T follicular helper cell (primary cell): Measurements from ENCODE around the gene EMILIN1.

Experiments used
- DNase-seq: peaks from one replicate; pipeline ENCODE4 v3.0.0-alpha.2; 2020; ENCODE audit warnings: low read depth
- total RNA-seq, 2 experiments: gene quantifications; one replicate each; lab custom pipeline; 2026; lab: John Stamatoyannopoulos, UW

EMILIN1 gene
- total RNA-seq = 1.1 to 1.3 reads per million in 2 experiments

DNA sequence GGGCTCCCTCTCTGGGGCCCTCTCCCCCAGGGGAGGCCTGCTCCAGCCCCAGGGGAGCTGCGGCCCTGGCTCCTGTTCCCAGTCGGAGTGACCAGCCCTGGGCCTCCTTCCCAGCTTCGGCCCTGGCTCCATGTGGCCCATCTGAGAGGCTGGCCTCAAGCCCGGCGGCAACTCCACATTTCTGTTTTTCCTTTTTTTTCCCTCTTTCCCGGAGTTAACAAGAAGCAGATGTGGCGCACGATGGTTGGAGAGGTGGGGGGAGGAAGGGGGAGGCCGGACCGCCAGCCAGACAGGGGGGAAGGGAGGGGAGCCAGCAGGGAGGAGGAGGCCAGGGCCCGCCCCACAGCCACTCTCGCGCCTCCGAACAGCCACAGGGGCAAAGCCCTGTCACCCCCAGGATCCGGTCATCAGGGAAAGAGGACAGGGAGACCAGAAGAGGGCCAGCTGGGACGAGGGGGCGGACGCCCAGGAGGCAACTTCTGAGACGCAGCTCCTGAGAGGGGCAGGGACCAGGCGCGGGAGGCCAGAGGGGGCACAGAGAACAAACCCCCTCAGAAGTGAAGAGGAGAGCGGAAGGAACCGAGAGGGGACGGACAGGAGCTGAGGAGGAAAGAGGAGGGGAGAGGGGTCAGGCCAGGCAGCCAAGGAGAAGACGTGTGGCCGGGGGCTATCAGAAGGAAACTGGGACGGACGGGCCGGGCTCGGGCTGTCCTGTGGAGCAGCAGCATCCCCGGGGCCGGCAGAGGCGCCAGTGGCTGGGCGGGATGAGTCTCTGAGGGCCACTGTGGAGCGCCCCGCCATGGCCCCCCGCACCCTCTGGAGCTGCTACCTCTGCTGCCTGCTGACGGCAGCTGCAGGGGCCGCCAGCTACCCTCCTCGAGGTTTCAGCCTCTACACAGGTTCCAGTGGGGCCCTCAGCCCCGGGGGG, at the start of gene EMILIN1:
Gene EMILIN1 (plus strand): TSS at position 349 of the 928 bp plus-strand sequence. CDS start 451 bp downstream, at position 800.
- DNase-seq = no peak

DNA sequence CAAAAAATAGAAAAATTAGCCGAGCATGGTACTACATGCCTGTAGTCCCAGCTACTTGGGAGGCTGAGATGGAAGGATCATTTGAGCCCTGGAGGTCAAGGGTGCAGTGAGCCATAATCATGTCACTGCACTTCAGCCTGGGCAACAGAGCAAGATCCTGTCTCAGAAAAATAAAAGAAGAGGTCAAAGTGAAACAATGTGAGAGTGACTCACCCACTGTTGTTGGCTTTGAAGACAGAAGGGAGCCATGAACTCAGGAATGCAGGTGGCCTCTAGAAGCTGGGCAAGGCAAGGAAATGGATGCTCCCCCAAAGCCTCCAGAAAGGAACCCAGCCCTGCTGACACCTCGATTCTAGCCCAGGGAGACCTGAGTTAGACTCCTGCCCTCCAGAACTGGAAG, 49.4 kb upstream of the EMILIN1 start:
- DNase-seq = no peak

DNA sequence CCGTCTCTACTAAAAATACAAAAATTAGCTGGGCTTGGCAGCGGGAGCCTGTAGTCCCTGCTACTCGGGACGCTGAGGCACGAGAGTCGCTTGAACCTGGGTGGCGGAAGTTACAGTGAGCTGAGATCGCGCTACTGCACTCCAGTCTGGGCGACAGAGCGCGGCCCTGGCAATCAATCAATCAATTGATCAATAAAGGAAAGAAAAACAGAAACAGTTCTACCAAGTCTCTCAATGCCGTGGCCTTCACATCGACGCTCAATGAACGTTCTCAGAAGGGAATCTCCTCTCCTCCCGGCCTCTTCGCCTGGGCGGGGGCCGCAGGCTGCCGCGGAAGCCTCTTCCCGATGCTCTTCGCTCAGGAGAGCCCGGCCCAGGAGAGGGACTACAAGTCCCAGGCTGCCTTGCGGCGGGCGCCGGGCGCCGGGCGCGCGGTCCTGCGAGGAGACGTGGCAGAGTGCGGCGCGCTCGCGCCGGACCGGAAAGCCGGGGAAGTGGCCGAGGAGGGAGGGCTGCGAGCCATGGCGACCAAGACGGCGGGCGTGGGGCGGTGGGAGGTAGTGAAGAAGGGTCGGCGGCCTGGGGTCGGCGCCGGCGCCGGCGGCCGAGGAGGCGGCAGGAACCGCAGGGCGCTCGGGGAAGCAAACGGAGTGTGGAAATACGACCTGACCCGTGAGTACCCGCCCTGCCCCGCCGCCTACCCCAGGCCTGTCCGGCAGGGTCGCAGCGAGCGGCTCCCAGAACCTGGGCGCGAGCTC, 45.7 kb upstream of the EMILIN1 start, which contains the start of gene TMEM214:
Gene TMEM214 (plus strand): TSS at position 471 of the 758 bp plus-strand sequence. CDS start 51 bp downstream, at position 522.
- peak; percentile 66 for DNase-seq

DNA sequence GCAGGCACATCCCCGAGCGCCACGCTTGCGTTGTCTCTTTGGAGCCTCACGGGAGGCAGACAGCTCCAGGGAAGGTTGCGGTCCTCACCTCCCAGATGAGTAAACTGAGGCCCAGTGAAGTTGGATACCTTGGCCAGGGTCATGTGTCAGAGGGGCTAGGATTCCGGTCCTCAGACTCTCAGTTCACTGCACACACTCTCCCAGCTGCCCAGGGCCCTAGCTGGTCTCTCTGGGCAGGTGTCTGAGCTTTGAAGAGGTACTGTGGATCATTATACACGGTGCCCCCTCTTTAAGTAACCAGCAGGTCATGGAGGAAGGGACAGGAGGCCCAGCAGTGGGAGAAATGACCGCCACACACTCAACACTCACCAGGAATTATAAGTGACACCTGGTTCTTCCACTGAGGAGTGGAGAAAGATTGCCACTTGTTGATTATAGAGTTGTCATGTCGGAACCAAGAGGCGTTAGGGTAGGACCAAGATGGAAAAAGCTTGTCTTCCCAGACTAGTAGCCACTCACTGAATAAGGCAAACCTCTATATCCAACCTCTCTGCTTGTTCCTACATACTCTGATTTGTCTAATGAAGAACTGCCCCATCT, 45.1 kb upstream of the EMILIN1 start:
- DNase-seq = no peak

DNA sequence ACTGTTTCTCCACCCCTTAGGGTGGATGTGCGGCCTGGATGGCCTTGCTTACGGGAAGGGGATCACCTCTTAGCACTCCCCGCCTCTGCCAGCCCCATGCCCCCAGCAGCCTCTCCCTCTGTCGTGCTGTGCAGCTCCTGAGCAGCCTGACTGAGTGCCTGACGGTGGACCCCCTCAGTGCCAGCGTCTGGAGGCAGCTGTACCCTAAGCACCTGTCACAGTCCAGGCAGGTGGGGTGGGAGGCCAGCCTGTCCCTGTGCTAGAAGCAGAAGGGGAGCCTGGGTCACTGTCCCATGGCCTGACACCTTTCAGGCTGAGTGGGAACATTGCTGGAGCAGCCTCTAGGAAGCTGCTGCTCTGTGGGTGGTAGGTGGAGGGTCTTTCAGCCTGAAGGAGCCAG, 40.4 kb upstream of the EMILIN1 start:
- DNase-seq = no peak

DNA sequence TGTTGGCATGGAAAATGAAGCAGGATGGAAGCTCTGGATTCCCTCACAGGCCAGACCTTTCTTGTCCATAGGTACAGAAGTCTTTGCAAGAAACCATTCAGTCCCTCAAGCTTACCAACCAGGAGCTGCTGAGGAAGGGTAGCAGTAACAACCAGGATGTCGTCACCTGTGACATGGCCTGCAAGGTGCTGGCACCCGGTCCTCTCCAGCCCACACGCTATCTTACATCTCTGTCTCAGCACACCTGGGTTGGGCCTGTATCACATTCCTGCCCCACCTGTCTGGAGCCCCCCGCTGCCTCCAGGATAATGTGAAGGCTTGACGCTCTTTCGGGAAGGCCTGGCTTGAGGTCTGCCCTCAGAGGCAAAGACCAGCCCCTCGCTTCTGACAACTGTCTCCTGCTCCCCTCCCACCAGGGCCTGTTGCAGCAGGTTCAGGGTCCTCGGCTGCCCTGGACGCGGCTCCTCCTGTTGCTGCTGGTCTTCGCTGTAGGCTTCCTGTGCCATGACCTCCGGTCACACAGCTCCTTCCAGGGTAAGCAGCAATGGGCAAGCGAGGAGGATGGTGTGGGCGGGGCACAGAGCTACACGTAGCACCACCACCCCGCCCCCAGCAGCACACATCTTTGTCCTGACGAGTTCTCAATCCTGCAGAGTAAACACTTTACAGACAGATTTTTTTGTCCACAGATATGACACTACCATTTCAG, 39.6 kb upstream of the EMILIN1 start:
- DNase-seq = no peak

DNA sequence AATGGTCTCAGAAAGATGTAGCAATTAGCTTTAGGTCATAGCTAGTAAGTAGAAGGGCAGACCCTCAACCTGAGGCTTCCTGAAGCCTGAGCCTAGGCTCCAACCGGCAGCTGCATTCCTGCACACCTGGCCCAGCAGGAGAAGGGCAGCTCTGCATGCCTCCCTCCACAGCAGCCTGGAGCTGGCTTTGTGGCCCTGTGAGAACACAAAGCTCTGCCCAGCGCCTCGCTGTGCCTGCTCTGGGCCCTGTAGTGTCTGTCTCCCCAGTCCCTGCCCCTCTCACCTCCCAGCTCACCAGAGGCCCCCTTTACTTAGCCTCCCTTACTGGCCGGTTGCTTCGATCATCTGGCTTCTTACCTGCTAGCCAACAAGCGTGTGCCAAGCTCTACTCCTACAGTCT, 39.0 kb upstream of the EMILIN1 start:
- no peak for DNase-seq

DNA sequence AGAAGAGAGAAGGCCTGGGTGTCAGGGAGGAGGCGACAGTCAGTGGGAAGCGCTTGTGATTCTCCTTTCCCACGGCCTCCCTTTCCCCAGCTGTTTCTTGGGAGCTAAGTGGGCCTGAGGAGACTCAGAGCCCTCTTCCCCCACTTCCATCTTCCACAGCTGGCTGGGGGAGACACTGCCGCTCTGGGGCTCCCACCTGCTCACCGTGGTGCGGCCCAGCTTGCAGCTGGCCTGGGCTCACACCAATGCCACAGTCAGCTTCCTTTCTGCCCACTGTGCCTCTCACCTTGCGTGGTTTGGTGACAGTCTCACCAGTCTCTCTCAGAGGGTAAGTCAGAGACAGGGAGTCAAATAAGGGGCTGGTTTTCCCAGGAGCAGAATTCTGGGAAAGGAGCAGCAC, 38.5 kb upstream of the EMILIN1 start:
- no peak for DNase-seq

DNA sequence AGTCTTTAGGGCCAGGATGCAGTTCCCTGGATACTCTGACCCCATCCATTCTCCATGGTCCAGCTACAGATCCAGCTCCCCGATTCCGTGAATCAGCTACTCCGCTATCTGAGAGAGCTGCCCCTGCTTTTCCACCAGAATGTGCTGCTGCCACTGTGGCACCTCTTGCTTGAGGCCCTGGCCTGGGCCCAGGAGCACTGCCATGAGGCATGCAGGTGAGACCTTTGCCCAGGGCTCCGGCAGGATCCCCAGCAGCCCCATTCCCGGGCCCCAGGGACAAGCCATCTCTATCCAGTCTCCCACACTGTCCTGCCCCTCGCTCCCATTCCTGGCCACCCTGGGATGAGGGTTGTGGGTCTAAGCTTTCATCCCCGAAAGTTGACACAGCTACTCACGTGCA, 38.1 kb upstream of the EMILIN1 start:
- no peak for DNase-seq

DNA sequence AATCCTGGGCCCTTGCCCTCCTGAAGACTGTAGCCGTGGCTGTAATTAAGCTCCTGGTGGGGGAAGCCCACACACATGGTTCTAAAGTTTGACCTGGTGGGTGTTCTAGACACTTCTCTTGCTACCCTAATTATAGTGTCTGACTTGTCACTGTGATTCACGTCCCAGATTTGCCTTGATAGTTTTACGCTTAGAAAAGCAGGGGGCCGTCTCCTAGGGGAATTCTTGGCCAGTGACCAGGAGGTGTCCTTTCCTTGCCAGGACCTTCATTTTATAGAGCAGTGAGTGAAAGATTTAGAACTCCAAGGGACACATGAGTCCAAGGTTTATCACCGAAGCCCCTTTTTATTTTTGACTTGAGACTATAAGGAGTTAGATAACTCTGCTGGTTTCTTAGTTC, 36.7 kb upstream of the EMILIN1 start:
- no peak for DNase-seq

DNA sequence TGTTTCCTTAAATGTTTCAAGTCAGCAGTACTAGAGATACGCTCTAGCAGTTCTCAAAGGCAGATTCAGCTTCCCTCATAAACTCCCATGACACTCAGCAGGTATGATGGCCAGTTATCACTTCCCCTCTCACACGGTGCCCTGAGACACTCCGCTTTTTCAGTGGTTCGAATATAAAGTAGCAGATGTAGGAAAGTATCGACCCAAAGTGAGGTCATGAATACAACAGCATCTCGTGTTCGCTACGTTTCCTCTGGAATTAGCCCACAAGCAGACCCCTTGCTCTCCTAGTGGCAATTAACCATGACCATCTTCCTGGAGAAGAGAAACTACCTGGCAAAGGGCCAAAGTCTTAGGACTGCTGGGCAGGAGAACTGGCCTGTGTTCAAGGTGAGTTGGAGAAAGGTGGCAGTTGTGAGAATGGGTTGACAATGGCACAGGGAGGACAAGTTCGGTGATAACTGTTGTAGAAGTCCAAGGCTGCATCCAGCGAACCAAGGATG, 36.2 kb upstream of the EMILIN1 start:
- DNase-seq = no peak

DNA sequence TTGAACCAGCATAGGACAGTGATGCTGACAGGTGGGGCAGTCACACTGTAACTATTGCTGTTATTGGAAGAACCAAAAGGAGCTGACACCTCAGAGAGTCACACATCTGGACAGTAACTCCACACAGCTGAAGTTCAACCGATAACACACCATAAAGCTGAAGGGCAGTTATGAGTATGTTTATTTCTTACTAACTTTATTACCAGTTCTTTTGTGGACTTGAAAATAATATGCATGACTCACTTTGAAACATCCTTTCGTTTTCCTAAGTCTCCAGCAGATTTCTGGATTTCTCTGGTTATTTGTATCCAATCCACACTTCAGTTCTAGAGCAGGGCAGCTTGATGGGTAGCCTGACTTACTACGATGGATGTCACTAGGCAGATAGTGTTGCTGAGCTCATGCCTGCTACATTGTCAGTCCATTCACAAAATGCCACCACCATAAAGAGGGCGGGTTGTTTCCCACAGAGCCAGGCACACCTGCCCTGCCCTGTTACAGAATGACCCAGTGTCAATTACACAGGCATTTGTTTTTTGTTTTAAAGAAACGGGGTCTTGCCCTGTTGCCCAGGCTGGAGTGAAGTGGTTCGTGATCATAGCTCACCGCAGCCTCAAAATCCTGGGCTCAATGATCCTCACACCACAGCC, 35.3 kb upstream of the EMILIN1 start:
- DNase-seq = no peak

DNA sequence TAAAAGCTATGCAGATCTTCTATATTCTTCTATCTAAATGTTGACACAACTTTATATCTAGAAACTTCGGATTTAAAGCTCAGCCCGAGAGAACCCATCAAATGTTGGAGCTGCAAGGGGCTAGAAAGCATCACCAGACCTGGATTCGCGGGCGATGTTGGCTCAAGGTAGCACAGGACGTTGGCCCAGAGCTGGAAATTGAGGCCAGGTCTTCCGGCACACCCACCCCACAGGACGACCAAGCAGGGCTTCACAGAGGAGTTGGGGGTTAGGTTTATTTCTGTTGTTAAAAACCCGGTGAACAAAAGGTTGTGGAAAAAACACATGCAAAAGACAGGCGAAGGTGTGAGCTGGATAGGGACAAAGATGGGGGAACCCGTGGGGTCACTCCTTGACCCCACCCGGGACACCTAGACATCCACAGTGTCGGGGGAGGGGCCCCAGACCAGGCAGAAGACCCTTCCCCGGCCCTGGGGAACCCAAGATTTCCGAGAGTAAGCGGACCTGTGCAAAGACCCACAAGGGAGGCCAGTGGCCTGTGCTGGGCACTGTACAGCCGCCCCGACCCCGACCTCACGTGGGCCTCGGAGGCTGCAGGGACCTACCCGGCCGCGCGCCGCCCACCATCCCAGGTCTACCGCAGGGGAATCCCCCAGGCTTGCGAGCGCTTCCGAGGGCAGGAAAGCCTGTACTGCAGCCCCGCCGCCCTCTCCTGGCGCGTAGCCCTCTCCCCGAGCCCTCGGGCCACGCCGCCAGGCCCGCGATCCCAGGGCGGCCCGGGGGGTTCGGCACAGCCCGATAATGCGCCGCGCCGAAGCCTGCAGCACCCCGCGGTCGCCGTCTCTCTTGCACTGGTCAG, 28.8 kb upstream of the EMILIN1 start:
- DNase-seq = peak; percentile 39

DNA sequence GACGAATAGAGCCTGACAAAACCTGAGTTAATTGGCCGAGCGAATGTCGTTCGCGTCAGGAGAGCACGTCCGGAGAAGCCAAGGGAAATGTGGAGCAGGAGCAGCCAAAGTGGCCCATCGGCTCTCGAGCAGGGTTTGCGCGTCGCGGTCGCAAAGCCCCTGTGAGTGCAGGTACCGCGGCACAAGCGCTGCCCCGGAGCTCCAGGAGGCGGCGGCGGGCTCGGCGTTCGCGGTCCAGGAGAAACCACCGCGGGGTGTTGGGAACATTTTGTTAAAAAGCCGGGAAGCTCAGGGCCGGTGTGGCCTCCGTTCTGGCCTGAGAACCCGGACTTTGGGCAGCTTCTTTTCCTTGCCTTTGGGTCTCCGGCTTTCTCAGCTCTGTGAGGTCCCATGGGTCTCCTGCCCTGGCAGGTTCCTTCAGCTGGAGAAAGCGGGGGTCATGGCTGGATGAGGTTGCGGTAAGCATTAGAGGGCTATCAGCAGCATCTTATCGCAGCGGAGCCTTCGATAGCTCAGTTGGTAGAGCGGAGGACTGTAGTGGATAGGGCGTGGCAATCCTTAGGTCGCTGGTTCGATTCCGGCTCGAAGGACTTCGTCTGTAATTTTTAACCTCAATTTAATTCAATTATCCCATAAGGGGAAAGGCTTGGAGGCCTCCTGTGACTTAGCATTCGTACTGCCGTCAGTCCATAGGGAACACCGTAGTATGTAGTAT, 28.0 kb upstream of the EMILIN1 start:
- DNase-seq = peak; percentile 86

DNA sequence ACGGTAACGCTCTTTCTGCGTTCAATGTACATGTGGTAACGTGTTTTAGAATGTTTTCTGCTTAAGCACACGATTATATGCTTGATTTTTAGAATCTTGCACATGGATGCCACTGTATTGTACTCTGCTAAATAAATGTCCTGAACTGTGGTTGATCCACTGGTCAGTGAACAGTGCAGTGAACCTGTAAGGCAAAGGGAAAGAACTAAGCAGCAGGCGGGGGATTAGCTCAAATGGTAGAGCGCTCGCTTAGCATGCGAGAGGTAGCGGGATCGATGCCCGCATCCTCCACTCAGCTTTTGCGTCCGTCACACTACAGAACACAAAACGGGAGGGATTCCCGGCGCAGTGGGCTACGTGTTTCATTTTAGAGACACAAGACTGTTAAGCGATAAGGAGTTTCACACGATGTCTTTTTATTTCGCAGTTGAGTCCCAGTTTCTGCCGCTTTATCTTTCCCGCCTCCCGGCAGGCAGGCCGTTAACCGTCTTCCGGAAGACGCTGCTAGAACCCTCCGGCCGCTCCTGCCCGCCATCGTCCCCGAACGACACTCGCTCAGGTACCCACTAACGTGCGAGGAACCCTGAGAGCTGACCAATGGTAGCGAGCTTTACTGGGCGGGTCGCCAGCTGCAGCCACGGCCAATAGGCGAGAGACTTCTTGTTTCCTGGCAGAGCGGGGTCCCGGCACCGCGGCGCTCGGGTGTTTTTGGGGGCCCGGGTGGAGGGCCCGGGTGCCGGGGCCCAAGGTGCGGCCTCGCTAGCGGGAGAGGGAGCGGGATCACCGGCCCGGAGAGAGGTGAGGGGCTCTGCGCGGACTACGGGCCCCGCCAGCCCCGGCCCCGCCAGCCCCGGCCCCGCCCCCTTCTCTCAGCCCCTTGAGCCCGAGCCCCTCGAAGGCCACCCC, 27.2 kb upstream of the EMILIN1 start, which contains the start of gene AGBL5:
Gene AGBL5 (plus strand): TSS at position 673 of the 906 bp plus-strand sequence. CDS start 1,291 bp downstream, outside the sequence.
- peak; percentile 94 for DNase-seq

DNA sequence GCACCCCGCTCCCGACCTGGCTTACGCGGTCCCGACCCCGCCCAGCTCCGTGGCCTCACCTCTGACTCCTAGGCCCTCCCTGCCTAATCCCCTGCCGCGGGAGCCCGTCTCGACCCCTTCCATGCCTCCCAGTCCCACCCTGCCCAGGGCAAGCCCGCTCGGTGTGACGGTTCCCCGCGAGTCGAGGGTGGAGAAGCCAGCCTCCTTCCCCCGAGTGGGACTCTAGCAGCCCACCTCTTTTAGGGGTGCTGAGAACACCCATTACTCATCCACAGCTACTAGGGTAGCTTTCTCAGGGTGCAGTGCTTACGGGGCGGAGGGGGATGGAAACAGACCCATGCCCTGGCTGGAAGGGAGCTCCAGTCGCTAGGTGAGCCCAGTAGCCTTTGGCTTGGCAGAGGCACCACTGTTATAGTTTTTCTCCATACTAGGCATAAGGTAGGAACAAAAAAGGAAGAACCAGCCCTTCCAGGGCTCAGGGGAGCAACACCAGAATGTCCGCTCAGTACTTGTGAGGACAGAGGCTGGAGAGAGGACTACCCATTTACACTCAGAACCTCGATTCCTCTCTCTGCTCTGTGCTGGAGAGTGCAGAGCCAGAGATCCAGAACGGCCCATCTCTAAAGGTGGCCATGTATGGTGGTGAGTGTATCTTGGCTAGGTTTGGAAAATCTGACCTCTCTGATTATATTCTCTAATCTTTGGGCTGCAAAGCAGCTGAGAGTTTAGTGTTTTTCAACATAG, 26.3 kb upstream of the EMILIN1 start:
- DNase-seq = no peak

DNA sequence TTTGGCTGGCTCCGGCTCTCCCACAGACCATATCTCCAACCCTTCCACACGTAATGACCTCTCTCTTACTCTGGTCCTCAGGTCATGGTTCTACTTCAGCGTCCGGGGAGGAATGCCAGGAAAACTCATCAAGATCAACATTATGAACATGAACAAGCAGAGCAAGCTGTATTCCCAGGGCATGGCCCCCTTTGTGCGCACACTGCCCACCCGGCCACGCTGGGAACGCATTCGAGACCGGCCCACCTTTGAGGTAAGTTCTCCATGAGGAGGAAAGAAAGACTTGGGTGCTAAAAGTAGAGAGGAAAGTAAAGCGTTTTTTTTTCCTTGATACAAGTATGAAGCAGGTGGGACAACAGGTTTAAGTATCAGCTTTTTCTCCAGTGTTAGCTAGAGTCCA, 25.1 kb upstream of the EMILIN1 start:
- DNase-seq = no peak
